ENCODE measurements around the gene EFCAB5. TPM values are rescaled to one million over a fixed set of nuclear protein-coding genes. Genes with fewer than 3 reads are reported as not detected.
"Not testable (repeated sequence)": the region's sequence is repeated elsewhere in the genome, so short reads cannot be mapped to it uniquely, and the experiment has no call there.

EFCAB5 gene
- total RNA-seq, 1 donor from 2014 or later = 2.6 TPM

- not testable (repeated sequence) for H3K27me3 ChIP-seq (ENCODE audit: control insufficient read depth in 3 of 3, insufficient read depth in 3 of 3, low read length in 3 of 3); H3K36me3 ChIP-seq (ENCODE audit: control insufficient read depth in 3 of 3, insufficient read depth in 3 of 3, low read length in 3 of 3); H3K4me3 ChIP-seq (ENCODE audit: low read length in 3 of 3); H3K9me3 ChIP-seq (ENCODE audit: control insufficient read depth in 3 of 3, low read length in 3 of 3); H3K4me1 ChIP-seq (ENCODE audit: control insufficient read depth in 3 of 3, insufficient read depth in 3 of 3, low read length in 3 of 3); H3K27ac ChIP-seq (ENCODE audit: low read depth, low read length); H3K9ac ChIP-seq (ENCODE audit: low read depth in 1 of 3, low read length in 3 of 3)
Measured at GRCh38 chr17:30040719-30041518, 99.5 kb downstream of the EFCAB5 start.

- Histone ChIP-seq H3K9me3 (ENCODE audit: control insufficient read depth in 3 of 3, low read length in 3 of 3) (no peaks in the 10 kb centered on the region), H3K27ac (ENCODE audit: low read depth, low read length) (no peak overlapping the region), H3K27me3 (ENCODE audit: control insufficient read depth in 3 of 3, insufficient read depth in 3 of 3, low read length in 3 of 3) (no peaks in the 10 kb centered on the region), H3K4me3 (ENCODE audit: low read length in 3 of 3) (no peak overlapping the region), H3K4me1 (ENCODE audit: control insufficient read depth in 3 of 3, insufficient read depth in 3 of 3, low read length in 3 of 3) (no peaks in the 10 kb centered on the region), H3K9ac (ENCODE audit: low read depth in 1 of 3, low read length in 3 of 3) (no peak overlapping the region), H3K36me3 (ENCODE audit: control insufficient read depth in 3 of 3, insufficient read depth in 3 of 3, low read length in 3 of 3) (no peaks in the 10 kb centered on the region)
Measured at GRCh38 chr17:30041551-30041950, 100.1 kb downstream of the EFCAB5 start.

GRCh38 chr17:30062372-30062771 is 120.9 kb downstream of the EFCAB5 start:
- H3K9me3 ChIP-seq (ENCODE audit: control insufficient read depth in 3 of 3, low read length in 3 of 3) = peaks cover 0 to 8% (median 0%) of the 10 kb centered on the region in 3 donors
- H3K27ac ChIP-seq (ENCODE audit: low read depth, low read length) = no peak overlapping the region
- peaks cover 0 to 11% (median 0%) of the 10 kb centered on the region in 3 donors for H3K27me3 ChIP-seq (ENCODE audit: control insufficient read depth in 3 of 3, insufficient read depth in 3 of 3, low read length in 3 of 3)
- no peak overlapping the region for H3K9ac ChIP-seq (ENCODE audit: low read depth in 1 of 3, low read length in 3 of 3)
- no peaks in the 10 kb centered on the region for H3K4me1 ChIP-seq (ENCODE audit: control insufficient read depth in 3 of 3, insufficient read depth in 3 of 3, low read length in 3 of 3)
- H3K4me3 ChIP-seq (ENCODE audit: low read length in 3 of 3) = no peak overlapping the region
- no peaks in the 10 kb centered on the region for H3K36me3 ChIP-seq (ENCODE audit: control insufficient read depth in 3 of 3, insufficient read depth in 3 of 3, low read length in 3 of 3)

- no peaks in the 10 kb centered on the region for H3K36me3 ChIP-seq (ENCODE audit: control insufficient read depth in 3 of 3, insufficient read depth in 3 of 3, low read length in 3 of 3)
- H3K9me3 ChIP-seq (ENCODE audit: control insufficient read depth in 3 of 3, low read length in 3 of 3) = peaks cover 0 to 8% (median 0%) of the 10 kb centered on the region in 3 donors
- no peak overlapping the region for H3K9ac ChIP-seq (ENCODE audit: low read depth in 1 of 3, low read length in 3 of 3)
- H3K27ac ChIP-seq (ENCODE audit: low read depth, low read length) = no peak overlapping the region
- H3K4me3 ChIP-seq (ENCODE audit: low read length in 3 of 3) = no peak overlapping the region
- peaks cover 0 to 11% (median 0%) of the 10 kb centered on the region in 3 donors for H3K27me3 ChIP-seq (ENCODE audit: control insufficient read depth in 3 of 3, insufficient read depth in 3 of 3, low read length in 3 of 3)
- no peaks in the 10 kb centered on the region for H3K4me1 ChIP-seq (ENCODE audit: control insufficient read depth in 3 of 3, insufficient read depth in 3 of 3, low read length in 3 of 3)
Measured at GRCh38 chr17:30064738-30065137, 123.3 kb downstream of the EFCAB5 start.

GRCh38 chr17:30068465-30068864 is 127.0 kb downstream of the EFCAB5 start:
- Histone ChIP-seq H3K27me3 (ENCODE audit: control insufficient read depth in 3 of 3, insufficient read depth in 3 of 3, low read length in 3 of 3) (peaks cover 0 to under 1% (median 0%) of the 10 kb centered on the region in 3 donors), H3K9me3 (ENCODE audit: control insufficient read depth in 3 of 3, low read length in 3 of 3) (peaks cover 0 to 8% (median 0%) of the 10 kb centered on the region in 3 donors), H3K4me1 (ENCODE audit: control insufficient read depth in 3 of 3, insufficient read depth in 3 of 3, low read length in 3 of 3) (no peaks in the 10 kb centered on the region), H3K36me3 (ENCODE audit: control insufficient read depth in 3 of 3, insufficient read depth in 3 of 3, low read length in 3 of 3) (no peaks in the 10 kb centered on the region), H3K27ac (ENCODE audit: low read depth, low read length) (no peak overlapping the region), H3K9ac (ENCODE audit: low read depth in 1 of 3, low read length in 3 of 3) (no peak overlapping the region), H3K4me3 (ENCODE audit: low read length in 3 of 3) (no peak overlapping the region)

GRCh38 chr17:30074254-30074653 is 132.8 kb downstream of the EFCAB5 start:
- Histone ChIP-seq H3K9ac (ENCODE audit: low read depth in 1 of 3, low read length in 3 of 3) (no peak overlapping the region), H3K4me3 (ENCODE audit: low read length in 3 of 3) (no peak overlapping the region), H3K9me3 (ENCODE audit: control insufficient read depth in 3 of 3, low read length in 3 of 3) (no peaks in the 10 kb centered on the region), H3K27me3 (ENCODE audit: control insufficient read depth in 3 of 3, insufficient read depth in 3 of 3, low read length in 3 of 3) (peaks cover 3 to 4% (median 4%) of the 10 kb centered on the region in 3 donors), H3K27ac (ENCODE audit: low read depth, low read length) (no peak overlapping the region), H3K4me1 (ENCODE audit: control insufficient read depth in 3 of 3, insufficient read depth in 3 of 3, low read length in 3 of 3) (no peaks in the 10 kb centered on the region), H3K36me3 (ENCODE audit: control insufficient read depth in 3 of 3, insufficient read depth in 3 of 3, low read length in 3 of 3) (no peaks in the 10 kb centered on the region)

GRCh38 chr17:30074730-30075129 is 133.3 kb downstream of the EFCAB5 start:
- H3K27ac ChIP-seq (ENCODE audit: low read depth, low read length) = no peak overlapping the region
- no peak overlapping the region for H3K9ac ChIP-seq (ENCODE audit: low read depth in 1 of 3, low read length in 3 of 3)
- no peak overlapping the region for H3K4me3 ChIP-seq (ENCODE audit: low read length in 3 of 3)
- no peaks in the 10 kb centered on the region for H3K9me3 ChIP-seq (ENCODE audit: control insufficient read depth in 3 of 3, low read length in 3 of 3)
- H3K36me3 ChIP-seq (ENCODE audit: control insufficient read depth in 3 of 3, insufficient read depth in 3 of 3, low read length in 3 of 3) = no peaks in the 10 kb centered on the region
- peaks cover 3 to 4% (median 4%) of the 10 kb centered on the region in 3 donors for H3K27me3 ChIP-seq (ENCODE audit: control insufficient read depth in 3 of 3, insufficient read depth in 3 of 3, low read length in 3 of 3)
- no peaks in the 10 kb centered on the region for H3K4me1 ChIP-seq (ENCODE audit: control insufficient read depth in 3 of 3, insufficient read depth in 3 of 3, low read length in 3 of 3)

- no peak overlapping the region for H3K9ac ChIP-seq (ENCODE audit: low read depth in 1 of 3, low read length in 3 of 3)
- peaks cover 0 to 7% (median 6%) of the 10 kb centered on the region in 3 donors for H3K27me3 ChIP-seq (ENCODE audit: control insufficient read depth in 3 of 3, insufficient read depth in 3 of 3, low read length in 3 of 3)
- no peaks in the 10 kb centered on the region for H3K9me3 ChIP-seq (ENCODE audit: control insufficient read depth in 3 of 3, low read length in 3 of 3)
- no peaks in the 10 kb centered on the region for H3K36me3 ChIP-seq (ENCODE audit: control insufficient read depth in 3 of 3, insufficient read depth in 3 of 3, low read length in 3 of 3)
- H3K27ac ChIP-seq (ENCODE audit: low read depth, low read length) = no peak overlapping the region
- H3K4me3 ChIP-seq (ENCODE audit: low read length in 3 of 3) = no peak overlapping the region
- no peaks in the 10 kb centered on the region for H3K4me1 ChIP-seq (ENCODE audit: control insufficient read depth in 3 of 3, insufficient read depth in 3 of 3, low read length in 3 of 3)
Measured at GRCh38 chr17:30082773-30083172, 141.3 kb downstream of the EFCAB5 start.

GRCh38 chr17:30084788-30085187 is 143.4 kb downstream of the EFCAB5 start:
- Histone ChIP-seq H3K27ac (ENCODE audit: low read depth, low read length) (no peak overlapping the region), H3K27me3 (ENCODE audit: control insufficient read depth in 3 of 3, insufficient read depth in 3 of 3, low read length in 3 of 3) (peaks cover 0 to 12% (median 9%) of the 10 kb centered on the region in 3 donors), H3K36me3 (ENCODE audit: control insufficient read depth in 3 of 3, insufficient read depth in 3 of 3, low read length in 3 of 3) (no peaks in the 10 kb centered on the region), H3K9me3 (ENCODE audit: control insufficient read depth in 3 of 3, low read length in 3 of 3) (no peaks in the 10 kb centered on the region), H3K4me3 (ENCODE audit: low read length in 3 of 3) (no peak overlapping the region), H3K4me1 (ENCODE audit: control insufficient read depth in 3 of 3, insufficient read depth in 3 of 3, low read length in 3 of 3) (no peaks in the 10 kb centered on the region), H3K9ac (ENCODE audit: low read depth in 1 of 3, low read length in 3 of 3) (no peak overlapping the region)

- peaks cover 0 to 14% (median 12%) of the 10 kb centered on the region in 3 donors for H3K27me3 ChIP-seq (ENCODE audit: control insufficient read depth in 3 of 3, insufficient read depth in 3 of 3, low read length in 3 of 3)
- no peak overlapping the region for H3K9ac ChIP-seq (ENCODE audit: low read depth in 1 of 3, low read length in 3 of 3)
- no peaks in the 10 kb centered on the region for H3K36me3 ChIP-seq (ENCODE audit: control insufficient read depth in 3 of 3, insufficient read depth in 3 of 3, low read length in 3 of 3)
- H3K4me3 ChIP-seq (ENCODE audit: low read length in 3 of 3) = no peak overlapping the region
- no peaks in the 10 kb centered on the region for H3K4me1 ChIP-seq (ENCODE audit: control insufficient read depth in 3 of 3, insufficient read depth in 3 of 3, low read length in 3 of 3)
- no peaks in the 10 kb centered on the region for H3K9me3 ChIP-seq (ENCODE audit: control insufficient read depth in 3 of 3, low read length in 3 of 3)
- no peak overlapping the region for H3K27ac ChIP-seq (ENCODE audit: low read depth, low read length)
Measured at GRCh38 chr17:30086896-30087295, 145.5 kb downstream of the EFCAB5 start.
